Measurements from ENCODE around the gene USP37.

USP37 gene, protein sequence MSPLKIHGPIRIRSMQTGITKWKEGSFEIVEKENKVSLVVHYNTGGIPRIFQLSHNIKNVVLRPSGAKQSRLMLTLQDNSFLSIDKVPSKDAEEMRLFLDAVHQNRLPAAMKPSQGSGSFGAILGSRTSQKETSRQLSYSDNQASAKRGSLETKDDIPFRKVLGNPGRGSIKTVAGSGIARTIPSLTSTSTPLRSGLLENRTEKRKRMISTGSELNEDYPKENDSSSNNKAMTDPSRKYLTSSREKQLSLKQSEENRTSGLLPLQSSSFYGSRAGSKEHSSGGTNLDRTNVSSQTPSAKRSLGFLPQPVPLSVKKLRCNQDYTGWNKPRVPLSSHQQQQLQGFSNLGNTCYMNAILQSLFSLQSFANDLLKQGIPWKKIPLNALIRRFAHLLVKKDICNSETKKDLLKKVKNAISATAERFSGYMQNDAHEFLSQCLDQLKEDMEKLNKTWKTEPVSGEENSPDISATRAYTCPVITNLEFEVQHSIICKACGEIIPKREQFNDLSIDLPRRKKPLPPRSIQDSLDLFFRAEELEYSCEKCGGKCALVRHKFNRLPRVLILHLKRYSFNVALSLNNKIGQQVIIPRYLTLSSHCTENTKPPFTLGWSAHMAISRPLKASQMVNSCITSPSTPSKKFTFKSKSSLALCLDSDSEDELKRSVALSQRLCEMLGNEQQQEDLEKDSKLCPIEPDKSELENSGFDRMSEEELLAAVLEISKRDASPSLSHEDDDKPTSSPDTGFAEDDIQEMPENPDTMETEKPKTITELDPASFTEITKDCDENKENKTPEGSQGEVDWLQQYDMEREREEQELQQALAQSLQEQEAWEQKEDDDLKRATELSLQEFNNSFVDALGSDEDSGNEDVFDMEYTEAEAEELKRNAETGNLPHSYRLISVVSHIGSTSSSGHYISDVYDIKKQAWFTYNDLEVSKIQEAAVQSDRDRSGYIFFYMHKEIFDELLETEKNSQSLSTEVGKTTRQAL

DNA sequence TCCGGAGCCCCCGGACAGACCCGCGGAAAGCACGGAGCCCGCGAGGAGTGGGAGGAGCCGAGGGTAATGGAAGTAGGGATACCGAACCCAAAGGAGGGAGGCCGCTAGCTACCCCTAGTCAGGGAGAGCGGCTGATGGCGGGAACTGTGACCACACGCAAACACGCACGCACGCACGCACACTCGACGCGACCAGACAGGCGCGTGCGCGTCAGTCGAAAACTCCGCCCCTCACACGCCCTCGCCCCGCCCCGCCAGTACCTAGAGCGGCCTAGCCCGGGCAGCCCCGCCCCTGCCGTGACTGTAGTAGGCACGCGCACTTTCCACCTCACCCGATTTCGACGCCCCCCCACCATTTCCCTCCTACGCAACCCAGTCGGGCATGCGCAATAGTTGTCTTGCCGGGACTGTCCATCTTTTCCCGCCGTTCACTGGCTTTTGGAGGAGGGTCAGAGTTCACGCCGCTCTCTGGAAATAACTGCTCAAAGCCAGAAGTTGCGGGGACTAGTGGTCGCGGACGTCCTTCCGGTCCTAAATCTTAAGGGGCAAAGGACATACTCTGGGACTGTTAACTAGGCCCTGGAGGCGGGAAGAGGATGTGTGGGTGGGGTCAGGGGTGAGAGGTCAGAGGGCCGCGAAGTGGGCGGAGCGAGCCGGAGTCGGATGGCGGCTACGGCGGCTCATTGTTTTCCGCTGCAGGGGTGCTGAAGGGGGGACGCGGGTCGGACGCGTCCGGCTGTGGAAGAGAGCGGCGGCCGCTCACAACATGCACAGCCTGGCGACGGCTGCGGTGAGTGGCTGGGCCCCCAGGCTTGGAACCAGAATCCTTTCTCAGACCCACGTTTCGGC, at the start of gene USP37, which contains the start of gene CNOT9:
TSS of gene USP37 (minus strand) at position 162 of the 848 bp plus-strand sequence. CDS start 9,698 bp downstream, outside the sequence.
TSS of gene CNOT9 (plus strand) at position 650 of the 848 bp plus-strand sequence. CDS start at position 766, 116 bp downstream.
- peak; percentile 97 for DNase-seq

DNA sequence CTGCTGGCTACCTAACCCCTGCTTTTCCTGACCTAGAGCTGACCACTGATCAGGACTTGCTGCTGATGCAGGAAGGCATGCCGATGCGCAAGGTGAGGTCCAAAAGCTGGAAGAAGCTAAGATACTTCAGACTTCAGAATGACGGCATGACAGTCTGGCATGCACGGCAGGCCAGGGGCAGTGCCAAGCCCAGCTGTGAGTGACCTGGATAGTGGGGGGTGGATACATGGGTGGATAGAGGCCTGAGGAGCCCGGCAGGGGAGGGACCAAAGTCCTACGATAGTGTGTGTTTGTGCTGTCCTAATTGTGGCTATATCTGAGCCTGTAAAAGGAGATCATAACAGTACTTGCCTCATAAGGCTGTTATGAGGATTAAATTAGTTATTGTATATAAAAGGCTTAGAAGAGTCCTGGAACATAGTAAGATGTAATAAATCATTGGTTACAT, 47.7 kb upstream of the USP37 start:
- DNase-seq: no peak

GRCh38 chr2:218607436-218608115, 39.4 kb upstream of the USP37 start, which contains the start of gene PLCD4:
PLCD4 (plus strand) TSS chr2:218607899; CDS start chr2:218615740, 7,841 bp downstream.
- peak; percentile 80 for DNase-seq

DNA sequence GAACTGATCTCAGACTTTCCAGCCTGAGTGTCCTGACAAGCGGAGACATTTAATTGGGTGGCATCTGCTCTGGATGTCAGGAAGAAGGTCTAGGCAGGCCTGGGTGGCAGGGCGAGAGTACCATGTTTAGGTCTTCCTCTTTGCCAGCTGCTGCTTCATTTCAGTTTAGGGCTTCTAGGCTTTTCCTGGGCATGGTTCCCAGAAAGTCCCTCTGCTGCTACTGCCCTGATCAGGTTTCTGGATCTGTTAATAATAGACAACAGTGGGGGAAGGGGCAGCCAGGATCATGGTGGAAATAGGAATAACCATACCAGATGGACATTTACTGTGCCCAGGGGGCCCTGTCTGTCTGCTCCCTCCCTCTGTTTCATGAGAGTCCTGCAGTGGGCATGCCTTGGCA, 37.3 kb upstream of the USP37 start:
- DNase-seq: peak; percentile 83

GRCh38 chr2:218585541-218585940, 17.4 kb upstream of the USP37 start:
- DNase-seq: no peak

DNA sequence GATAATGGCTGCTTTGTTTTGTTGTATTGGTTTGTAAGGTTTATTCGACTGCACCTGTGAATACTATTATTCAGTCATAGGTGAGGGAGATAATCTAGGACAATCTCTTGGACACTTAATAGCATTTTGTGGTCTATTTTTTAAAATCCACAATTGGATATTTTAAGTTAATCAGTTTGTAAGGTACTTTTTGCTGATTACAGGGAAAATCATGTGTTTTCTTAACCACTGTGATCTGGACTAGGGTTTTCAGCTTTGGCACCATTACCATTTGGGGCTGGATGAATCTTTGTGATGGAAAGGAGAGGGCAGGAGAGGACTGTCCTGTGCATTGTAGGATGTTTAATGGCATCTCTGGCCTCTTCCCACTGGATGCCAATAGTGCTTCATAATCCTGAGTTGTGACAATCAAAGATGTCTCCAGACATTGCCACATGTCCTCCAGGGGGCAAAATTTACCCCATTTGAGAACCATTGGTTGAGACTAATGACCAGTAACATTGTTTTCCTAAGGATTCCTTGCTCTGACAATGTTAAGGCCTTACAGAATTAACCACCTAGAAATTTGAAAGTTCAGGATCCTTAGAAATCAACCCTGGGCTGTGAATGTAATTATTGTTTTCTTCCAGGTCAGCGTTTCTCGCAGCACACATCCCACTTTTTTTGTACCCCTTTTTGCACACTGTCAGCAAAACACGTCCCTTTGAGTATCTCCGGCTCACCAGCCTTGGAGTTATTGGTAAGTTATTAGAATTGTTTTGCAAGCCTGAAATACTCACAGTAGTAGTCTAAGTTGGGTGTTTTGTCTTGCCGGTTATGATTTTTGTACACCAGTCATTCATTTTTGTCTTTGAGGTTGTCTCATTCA, 16.1 kb upstream of the USP37 start:
- no peak for DNase-seq

- no peak for DNase-seq
Measured at GRCh38 chr2:218582076-218582475, 13.9 kb upstream of the USP37 start.

DNA sequence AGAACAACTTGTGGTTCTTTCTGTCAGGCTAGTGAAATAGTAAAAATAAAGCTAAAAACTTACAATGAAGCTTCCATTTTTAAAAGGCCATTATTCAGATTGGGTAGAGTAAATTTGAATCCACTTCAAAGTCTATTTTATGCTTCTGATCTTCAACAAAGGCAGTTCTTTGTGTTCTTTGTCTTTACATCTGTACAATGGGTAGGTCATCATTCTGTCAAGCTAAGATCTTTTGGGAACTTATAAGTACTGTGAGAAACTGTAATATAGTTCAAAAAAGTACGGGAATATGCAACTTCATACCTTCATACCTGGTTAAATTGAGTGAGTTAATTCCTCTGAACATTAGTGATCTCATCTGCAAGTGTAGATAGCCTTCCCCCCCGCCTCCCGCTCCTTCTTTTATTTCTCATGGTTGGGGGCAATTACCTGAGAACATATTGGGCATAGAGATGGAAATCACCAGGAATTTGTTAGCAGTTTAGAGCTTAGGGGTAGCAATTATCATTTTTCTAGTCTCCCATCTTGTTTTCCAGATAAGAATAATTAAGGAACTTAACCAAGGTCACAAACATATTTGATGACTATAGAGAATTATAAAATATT, 10.2 kb upstream of the USP37 start:
- DNase-seq: no peak

DNA sequence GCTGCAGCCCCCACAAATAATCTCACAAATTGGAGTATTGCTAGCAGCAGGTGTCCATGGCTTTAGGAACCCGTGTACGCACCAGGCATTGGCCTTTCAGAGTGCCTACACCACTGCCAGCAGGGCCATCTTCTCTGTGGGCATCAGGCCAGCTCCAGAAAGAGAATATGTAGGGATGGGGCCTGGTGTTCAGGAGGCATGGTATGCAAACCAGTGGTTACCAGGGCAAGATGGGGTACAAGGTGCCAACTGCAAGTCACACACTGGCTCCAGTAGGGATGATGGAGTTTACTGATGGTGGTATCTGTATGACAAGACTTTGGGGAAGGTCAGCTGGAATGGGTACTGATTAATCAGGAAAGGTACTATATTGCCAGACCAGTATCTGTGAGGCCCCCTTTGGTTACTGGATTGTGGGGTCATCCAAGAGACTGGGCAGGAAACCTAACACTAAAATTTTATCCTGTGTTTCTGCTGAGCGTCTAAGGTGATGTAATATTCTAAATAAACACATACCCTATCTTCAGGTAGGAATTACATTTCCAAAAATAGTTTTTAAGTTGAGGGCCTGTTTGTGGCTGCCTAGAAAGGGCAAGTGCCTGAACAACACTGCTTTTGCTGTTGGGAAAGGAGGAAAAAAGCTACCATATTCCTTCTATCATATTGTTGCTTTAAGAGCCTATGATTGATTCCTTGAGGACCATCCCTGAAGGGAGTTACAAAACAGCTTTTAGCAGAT, 9.5 kb upstream of the USP37 start:
- DNase-seq: no peak

DNA sequence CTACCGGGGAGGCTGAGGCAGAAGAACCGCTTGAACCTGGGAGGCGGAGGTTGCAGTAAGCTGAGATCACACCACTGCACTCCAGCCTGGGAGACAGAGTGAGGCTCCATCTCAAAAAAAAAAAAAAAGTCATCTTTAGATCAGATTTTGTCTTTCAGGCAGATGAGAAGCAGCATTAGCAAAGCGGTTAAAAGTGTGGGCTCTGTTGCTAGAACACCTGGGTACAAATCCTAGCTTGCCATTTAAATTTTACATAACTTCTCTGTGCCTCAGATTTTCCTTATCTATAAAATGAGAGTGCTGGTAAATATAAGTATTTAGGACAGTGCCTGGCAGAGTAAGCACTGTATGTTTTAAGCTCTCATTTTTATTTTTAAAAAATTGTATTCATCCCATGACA, 8.7 kb upstream of the USP37 start:
- DNase-seq: no peak

DNA sequence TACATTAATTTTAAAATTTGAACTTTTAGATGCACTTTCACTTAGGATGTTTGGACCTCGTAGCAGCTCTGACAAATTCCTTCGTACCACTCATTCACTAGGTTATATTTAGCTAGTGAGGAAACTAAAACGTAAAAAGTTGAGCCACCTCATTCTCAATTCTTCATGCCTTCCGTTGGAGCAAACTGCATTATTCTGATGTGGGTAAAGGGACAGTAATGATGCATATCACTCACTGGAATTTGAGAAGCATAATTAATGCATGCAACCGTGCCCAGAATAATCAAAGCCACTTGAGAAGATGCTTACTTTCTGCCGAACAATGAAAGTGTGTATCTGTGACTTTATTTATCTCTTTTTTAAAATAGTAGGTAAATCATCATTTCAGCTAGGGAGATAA, 2.7 kb upstream of the USP37 start:
- DNase-seq: no peak

- DNase-seq: peak; percentile 15
Measured at GRCh38 chr2:218569661-218570500, 1.7 kb upstream of the USP37 start.

GRCh38 chr2:218569038-218569431, 884 bp upstream of the USP37 start:
- no peak for DNase-seq

DNA sequence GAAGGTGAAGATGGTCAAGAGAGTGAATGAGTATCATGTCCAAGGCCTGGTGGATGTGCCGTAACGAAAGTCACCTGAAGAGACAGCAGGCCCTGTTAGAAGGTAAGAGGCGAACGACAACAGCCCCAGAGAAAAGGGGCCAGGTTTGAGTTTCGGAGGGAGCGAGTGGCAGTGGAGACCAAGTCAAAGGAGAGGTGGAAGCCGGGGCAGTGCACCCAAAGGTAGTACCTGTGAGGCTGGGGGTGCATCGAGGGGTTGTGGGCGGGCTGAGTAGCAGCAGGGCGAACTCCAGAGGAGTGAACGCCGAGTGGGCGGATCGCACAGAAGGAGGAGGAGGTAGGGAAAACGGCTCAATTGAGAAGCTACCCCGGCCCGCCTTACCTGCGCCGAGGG, 358 bp downstream of the USP37 start:
- no peak for DNase-seq

DNA sequence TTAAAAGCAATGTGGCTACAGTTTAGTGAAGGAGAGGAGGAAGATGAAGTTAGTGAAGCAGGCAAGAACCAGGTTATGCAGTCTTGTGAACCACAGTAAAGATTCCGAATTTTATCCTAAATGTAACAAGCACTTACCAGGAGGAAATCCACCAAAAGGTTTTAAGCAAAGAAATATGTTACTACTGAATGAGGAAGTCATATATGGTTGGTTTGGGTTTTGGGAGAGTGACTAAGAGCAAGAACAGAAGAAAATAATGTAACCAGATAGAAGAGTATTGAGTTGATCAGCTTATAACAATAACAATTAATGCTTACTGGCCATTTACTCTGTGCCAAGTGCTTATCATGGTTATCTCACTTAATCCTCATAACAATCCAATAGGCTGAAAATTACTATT, 1.9 kb downstream of the USP37 start:
- DNase-seq: no peak

DNA sequence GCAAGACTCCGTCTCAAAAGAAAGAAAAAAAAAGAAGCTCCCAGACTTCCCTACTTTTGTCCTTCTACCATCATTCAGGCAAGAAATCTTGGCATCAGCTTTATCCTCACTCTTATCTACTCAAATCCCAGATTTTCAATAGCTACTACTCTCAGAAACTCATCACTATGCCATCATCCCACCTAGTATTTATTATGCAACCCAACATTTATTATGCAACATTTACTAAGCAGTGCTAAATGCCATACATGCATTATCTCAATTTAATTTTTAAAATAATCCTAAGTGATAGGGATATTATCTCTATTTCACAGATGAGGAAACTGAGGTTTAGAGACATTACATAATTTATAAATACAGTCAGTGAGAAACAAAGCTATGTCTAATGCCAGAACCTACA, 4.1 kb downstream of the USP37 start:
- DNase-seq: no peak

GRCh38 chr2:218558986-218559385, 9.2 kb downstream of the USP37 start:
- DNase-seq: no peak

DNA sequence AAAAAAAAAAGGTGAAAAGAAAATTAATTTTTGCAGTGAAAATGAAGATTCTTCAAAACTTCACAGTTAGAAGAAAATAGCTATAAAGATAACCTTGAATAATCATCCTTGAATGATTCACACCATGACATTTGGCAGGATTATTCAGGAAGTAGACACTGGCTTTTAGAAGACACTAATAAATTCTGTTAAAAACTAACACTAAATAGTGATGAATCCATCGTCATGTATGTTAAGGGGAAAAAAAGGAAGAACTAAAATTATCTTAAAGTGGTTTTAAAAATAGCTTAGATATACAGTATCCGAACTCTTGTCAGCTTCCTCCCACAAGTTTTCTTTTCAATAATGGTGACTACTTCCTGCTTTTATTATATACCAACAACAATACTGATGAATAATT, 10.2 kb downstream of the USP37 start:
- DNase-seq: no peak

DNA sequence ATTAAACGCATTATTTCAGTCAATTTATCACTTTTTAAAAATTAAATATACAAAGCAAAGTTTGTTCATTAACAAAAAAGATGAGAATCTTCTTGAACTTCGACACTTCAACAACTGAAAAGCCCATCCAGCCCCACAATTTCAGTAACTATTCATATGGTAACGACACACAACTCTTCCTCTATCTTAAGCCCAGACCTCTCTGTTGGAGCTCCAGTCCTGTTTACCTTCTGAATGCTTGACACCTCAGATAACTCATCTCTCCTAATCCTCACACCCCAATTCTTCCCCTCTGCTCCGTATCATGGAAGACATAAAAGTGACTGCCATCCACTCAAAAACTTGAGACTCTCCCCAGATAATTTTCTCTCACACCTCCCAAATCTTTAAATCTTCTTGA, 12.6 kb downstream of the USP37 start:
- DNase-seq: no peak

Measured in NCI-H1092 treated with DMSO at 0.1 percent for 48 hours (cell line).